Endodermal cell (in vitro differentiated cells): ENCODE measurements around the gene TYROBP. TPM values are rescaled to one million over a fixed set of nuclear protein-coding genes. Genes with fewer than 3 reads are reported as not detected.
A peak's percentile ranks its signal among the peaks of the same experiment; 100 is the strongest.

Experiments used
- DNase-seq: peaks from one replicate; pipeline ENCODE4 v3.0.0-alpha.2; 2017
- H3K27ac ChIP-seq: 2 replicates; pipeline ENCODE4 v1.5.1; 2013; ENCODE audit warnings: mild to moderate bottlenecking, low read depth, low read length, moderate library complexity
- H3K27me3 ChIP-seq: 2 replicates; pipeline ENCODE4 v1.6.1; 2013; ENCODE audit warnings: mild to moderate bottlenecking, low read length, moderate library complexity; ENCODE audit not compliant: insufficient read depth, control insufficient read depth, poor library complexity, severe bottlenecking
- H3K36me3 ChIP-seq: 2 replicates; pipeline ENCODE4 v1.7.0; 2013; ENCODE audit warnings: mild to moderate bottlenecking, low read length, moderate library complexity; ENCODE audit not compliant: control insufficient read depth, insufficient read depth
- H3K4me1 ChIP-seq: one replicate; pipeline ENCODE4 v1.7.0; 2013; ENCODE audit warnings: low read length; ENCODE audit not compliant: control insufficient read depth, insufficient read depth
- H3K4me3 ChIP-seq: 2 replicates; pipeline ENCODE4 v1.5.1; 2013; ENCODE audit warnings: mild to moderate bottlenecking, low read length, moderate library complexity
- H3K9ac ChIP-seq: 2 replicates; pipeline ENCODE4 v1.6.1; 2013; ENCODE audit warnings: mild to moderate bottlenecking, low read length, moderate library complexity; ENCODE audit not compliant: poor library complexity, severe bottlenecking; ENCODE audit errors: extremely low read depth
- H3K9me3 ChIP-seq: 2 replicates; pipeline ENCODE4 v1.6.1; 2013; ENCODE audit warnings: mild to moderate bottlenecking, low read length, moderate library complexity; ENCODE audit not compliant: control insufficient read depth
- H3K27ac Mint-ChIP-seq: 2 replicates; pipeline ENCODE4 v1.8.0; 2020; ENCODE audit warnings: mixed read lengths
- H3K27me3 Mint-ChIP-seq: 2 replicates; pipeline ENCODE4 v1.8.0; 2021; ENCODE audit warnings: mild to moderate bottlenecking, mixed read lengths; ENCODE audit not compliant: insufficient read depth
- H3K36me3 Mint-ChIP-seq: 2 replicates; pipeline ENCODE4 v1.8.0; 2020; ENCODE audit warnings: low read depth, mixed read lengths
- H3K4me1 Mint-ChIP-seq: 2 replicates; pipeline ENCODE4 v1.8.0; 2020; ENCODE audit warnings: mixed read lengths
- H3K4me3 Mint-ChIP-seq: 2 replicates; pipeline ENCODE4 v1.8.0; 2020; ENCODE audit warnings: mild to moderate bottlenecking, moderate library complexity, mixed read lengths
- H3K9me3 Mint-ChIP-seq: 2 replicates; pipeline ENCODE4 v1.8.0; 2020; ENCODE audit warnings: mild to moderate bottlenecking, mixed read lengths
- CTCF ChIP-seq: fragments of 200-600 bp; sonication (generic); conservative IDR thresholded peaks from 2 replicates; pipeline ENCODE4 v1.5.0; 2021; ENCODE audit warnings: antibody characterized with exemption, mild to moderate bottlenecking
- WGBS, 2 experiments: methylation state at CpG; one replicate each; pipeline versions ENCODE4 v1.1.5 to v1.1.7; 2013; ENCODE audit warnings: missing lambda C conversion rate in 2 of 2, mixed read lengths in 1 of 2; ENCODE audit not compliant: insufficient coverage in 1 of 2, insufficient read length in 1 of 2; 5-methylcytosine and 5-hydroxymethylcytosine counted together
- total RNA-seq, 2 donors: library from RNA; stranded (reverse); fragmentation: NEBNext Ultra II Directional in 1 of 2; extraction: Animal tissue kit (Norgen Biotek cat#: 25700) in 1 of 2; gene quantifications; 2 replicates in 1 of 2; 3 replicates in 1 of 2; pipeline ENCODE4 v1.2.1, GENCODE V29; 2021

TYROBP gene
- total RNA-seq, 2 donors from 2014 or later, result not detected

- Histone ChIP-seq H3K9ac (peak within 1 kb of the TSS; percentile 3), H3K9me3 (no peaks in the 10 kb centered on the region), H3K4me1 (peaks cover 6% of the 10 kb centered on the region), H3K27me3 (peaks cover 88% of the 10 kb centered on the region), H3K4me3 (peak within 1 kb of the TSS; percentile 75), H3K36me3 (no peaks in the 10 kb centered on the region), H3K27ac (peak within 1 kb of the TSS; percentile 97)
- H3K4me3 Mint-ChIP-seq, result peak within 1 kb of the TSS; percentile 55
- H3K4me1 Mint-ChIP-seq, result peaks cover 11% of the 10 kb centered on the region
- H3K36me3 Mint-ChIP-seq, result no peaks in the 10 kb centered on the region
- H3K27me3 Mint-ChIP-seq, result peaks cover 84% of the 10 kb centered on the region
- WGBS, 2 experiments, result 3% methylated on average over 10 to 42 of the region's 42 CpGs
- TF ChIP-seq CTCF, result no peak
- H3K27ac Mint-ChIP-seq, result no peak within 1 kb of the TSS
- peak; percentile 84 for DNase-seq
- H3K9me3 Mint-ChIP-seq, result no peaks in the 10 kb centered on the region
Measured at GRCh38 chr19:35856546-35857149, 51.4 kb downstream of the TYROBP start, which contains the start of gene KIRREL2. KIRREL2 (plus strand) TSS chr19:35856911; CDS start chr19:35857120, 209 bp downstream.

Other genes with a start within 250 kb of the TYROBP start
- gene UPK1A, start 241.8 kb downstream of the TYROBP start, total RNA-seq, result under 1 TPM; 0.37 to 0.46 TPM
- not detected for gene ZBTB32, start 203.7 kb downstream of the TYROBP start, total RNA-seq
- 10 to 100 TPM; 48.1 to 54.0 TPM for gene KMT2B, start 190.3 kb downstream of the TYROBP start, total RNA-seq
- 1 to 10 TPM; 4.6 to 7.1 TPM for gene IGFLR1, start 165.8 kb downstream of the TYROBP start, total RNA-seq
- gene U2AF1L4, start 162.9 kb downstream of the TYROBP start, total RNA-seq, result 10 to 100 TPM; 17.3 to 23.2 TPM
- gene PSENEN, start 162.6 kb downstream of the TYROBP start, total RNA-seq, result 100 to 1,000 TPM; 101 to 109 TPM
- 1 to 10 TPM; 6.6 to 7.6 TPM for gene LIN37, start 159.7 kb downstream of the TYROBP start, total RNA-seq
- under 1 TPM; 0.33 to 0.90 TPM for gene HSPB6, start 151.3 kb downstream of the TYROBP start, total RNA-seq
- gene PROSER3, start 150.1 kb downstream of the TYROBP start, total RNA-seq, result 10 to 100 TPM; 37.8 to 45.4 TPM
- 10 to 100 TPM; 12.7 to 15.0 TPM for gene ARHGAP33, start 132.7 kb downstream of the TYROBP start, total RNA-seq
- 1 to 10 TPM; 1.0 to 1.5 TPM for gene PRODH2, start 95.5 kb downstream of the TYROBP start, total RNA-seq
- gene NPHS1, start 55.8 kb downstream of the TYROBP start, total RNA-seq, result under 1 TPM; 0.24 to 0.80 TPM
- gene KIRREL2, start 51.4 kb downstream of the TYROBP start, total RNA-seq, result 1 to 10 TPM; 1.4 to 2.3 TPM
- gene APLP1, start 39.7 kb downstream of the TYROBP start, total RNA-seq, result 10 to 100 TPM in 1 of 2 donors, 1 to 10 TPM in 1; 4.1 to 10.6 TPM
- gene NFKBID, start 7.8 kb downstream of the TYROBP start, total RNA-seq, result 10 to 100 TPM; 20.8 to 24.4 TPM
- gene HCST, start 5.8 kb downstream of the TYROBP start, total RNA-seq, result 1 to 10 TPM; 1.3 to 1.5 TPM
- gene LRFN3, start 28.1 kb upstream of the TYROBP start, total RNA-seq, result 10 to 100 TPM; 18.7 to 24.3 TPM
- gene SDHAF1, start 86.9 kb upstream of the TYROBP start, total RNA-seq, result 10 to 100 TPM; 12.9 to 14.1 TPM
- gene SYNE4, start 100.5 kb upstream of the TYROBP start, total RNA-seq, result 10 to 100 TPM; 17.1 to 19.3 TPM
- gene ALKBH6, start 105.9 kb upstream of the TYROBP start, total RNA-seq, result 10 to 100 TPM; 36.3 to 38.7 TPM
- 10 to 100 TPM; 12.6 to 19.7 TPM for gene CLIP3, start 124.6 kb upstream of the TYROBP start, total RNA-seq
- 1 to 10 TPM; 6.7 to 8.9 TPM for gene THAP8, start 146.0 kb upstream of the TYROBP start, total RNA-seq
- 10 to 100 TPM; 23.5 to 34.4 TPM for gene WDR62, start 146.6 kb upstream of the TYROBP start, total RNA-seq
- gene OVOL3, start 202.8 kb upstream of the TYROBP start, total RNA-seq, result not detected
- gene POLR2I, start 206.6 kb upstream of the TYROBP start, total RNA-seq, result 100 to 1,000 TPM; 102 to 132 TPM
- gene TBCB, start 207.2 kb upstream of the TYROBP start, total RNA-seq, result 100 to 1,000 TPM; 189 to 194 TPM
- 100 to 1,000 TPM; 633 to 714 TPM for gene CAPNS1, start 231.8 kb upstream of the TYROBP start, total RNA-seq
- 1 to 10 TPM; 1.4 to 2.4 TPM for gene COX7A1, start 244.2 kb upstream of the TYROBP start, total RNA-seq